HG03457 (cell line): ENCODE data around the gene PIK3CA.

ENCODE experiments used
- ATAC-seq: cut with Tn5 transposase; IDR thresholded peaks from one replicate; pipeline ENCODE4 v1.9.1; 2021; ENCODE audit warnings: moderate number of reproducible peaks; ENCODE audit not compliant: unreplicated experiment

PIK3CA gene

GRCh38 chr3:179156775-179157174 is 8.6 kb downstream of the PIK3CA start:
- no peak for ATAC-seq

- ATAC-seq = peak; percentile 84
Measured at GRCh38 chr3:179158336-179159039, 10.3 kb downstream of the PIK3CA start.

- no peak for ATAC-seq
Measured at GRCh38 chr3:179163503-179163902, 15.3 kb downstream of the PIK3CA start.

- ATAC-seq = no peak
Measured at GRCh38 chr3:179164857-179165256, 16.7 kb downstream of the PIK3CA start.

- no peak for ATAC-seq
Measured at GRCh38 chr3:179166561-179167201, 18.5 kb downstream of the PIK3CA start.

GRCh38 chr3:179168918-179169317 is 20.8 kb downstream of the PIK3CA start:
- ATAC-seq = no peak

GRCh38 chr3:179172546-179172945 is 24.4 kb downstream of the PIK3CA start:
- ATAC-seq = no peak

GRCh38 chr3:179174316-179174715 is 26.2 kb downstream of the PIK3CA start:
- ATAC-seq = peak; percentile 53

GRCh38 chr3:179174898-179175297 is 26.7 kb downstream of the PIK3CA start:
- ATAC-seq = no peak

- no peak for ATAC-seq
Measured at GRCh38 chr3:179175358-179175757, 27.2 kb downstream of the PIK3CA start.

GRCh38 chr3:179177611-179178010 is 29.5 kb downstream of the PIK3CA start:
- ATAC-seq = no peak

- ATAC-seq = no peak
Measured at GRCh38 chr3:179179256-179179655, 31.1 kb downstream of the PIK3CA start.

GRCh38 chr3:179179979-179180759 is 32.0 kb downstream of the PIK3CA start:
- ATAC-seq = no peak

GRCh38 chr3:179181021-179181472 is 32.9 kb downstream of the PIK3CA start:
- no peak for ATAC-seq

- ATAC-seq = no peak
Measured at GRCh38 chr3:179181993-179182551, 33.9 kb downstream of the PIK3CA start.

GRCh38 chr3:179182902-179183301 is 34.7 kb downstream of the PIK3CA start:
- no peak for ATAC-seq

GRCh38 chr3:179184826-179185225 is 36.7 kb downstream of the PIK3CA start:
- no peak for ATAC-seq

- ATAC-seq = no peak
Measured at GRCh38 chr3:179186426-179186825, 38.3 kb downstream of the PIK3CA start.

GRCh38 chr3:179189759-179190158 is 41.6 kb downstream of the PIK3CA start:
- no peak for ATAC-seq

GRCh38 chr3:179190581-179190980 is 42.4 kb downstream of the PIK3CA start:
- ATAC-seq = no peak

- ATAC-seq = no peak
Measured at GRCh38 chr3:179192542-179192941, 44.4 kb downstream of the PIK3CA start.
